Thyroid gland (tissue), 4 donors: ENCODE data around the gene MAPK10. TPM values are rescaled to one million over a fixed set of nuclear protein-coding genes. Genes with fewer than 3 reads are reported as not detected.

Experiments
- DNase-seq, 2 donors: peaks; one replicate each; pipeline ENCODE4 v3.0.0-alpha.2; 2019
- H3K27ac ChIP-seq, 3 donors: fragments of 200-600 bp; sonication (generic); 1 replicate in 2 of 3; 2 replicates in 1 of 3; pipeline ENCODE4 v1.5.1; 2016 to 2019; ENCODE audit warnings: mild to moderate bottlenecking in 1 of 3, moderate library complexity in 1 of 3
- H3K27me3 ChIP-seq: fragments of 200-600 bp; sonication (generic); one replicate; pipeline ENCODE4 v1.5.1; 2019
- H3K36me3 ChIP-seq, 2 donors: fragments of 200-600 bp; sonication (generic); one replicate each; pipeline ENCODE4 v1.5.1; 2016 to 2019
- H3K4me1 ChIP-seq, 2 donors: fragments of 200-600 bp; sonication (generic); one replicate each; pipeline ENCODE4 v1.5.1; 2017 to 2019
- H3K4me3 ChIP-seq, 3 donors: fragments of 200-600 bp; sonication (generic); replicated peaks in 1 of 3; 1 replicate in 2 of 3; 2 replicates in 1 of 3; pipeline ENCODE4 v1.5.1; 2016; ENCODE audit warnings: mild to moderate bottlenecking in 1 of 3
- H3K9me3 ChIP-seq: fragments of 200-600 bp; sonication (generic); one replicate; pipeline ENCODE4 v1.5.1; 2017
- POLR2A ChIP-seq, 2 donors: fragments of 450-650 bp; IDR thresholded peaks; one replicate each; pipeline ENCODE4 v1.6.1; 2017; ENCODE audit warnings: antibody characterized with exemption in 2 of 2, mild to moderate bottlenecking in 2 of 2, moderate library complexity in 1 of 2
- WGBS, 2 donors: methylation state at CpG; one replicate each; pipeline ENCODE4 v1.1.5; 2017; 5-methylcytosine and 5-hydroxymethylcytosine counted together
- intact Hi-C: fragments of 100-400 bp; cut with DNase I; formaldehyde crosslinking; loops from one replicate; pipeline ENCODE4 v1.15.1; 2023
- total RNA-seq, 4 donors: library from RNA; depleted of rRNA; stranded (reverse); fragments of >200 nt; gene quantifications; one replicate each; pipeline ENCODE4 v1.2.3, GENCODE V29; 2016
- TF ChIP-seq, protein P1 (sequence below), 6 experiments: fragments of 200-600 bp in 3 of 6; fragments of 450-650 bp in 3 of 6; sonication (generic) in 3 of 6; IDR thresholded peaks; one replicate each; pipeline ENCODE4 v1.5.1; 2016 to 2019; ENCODE audit warnings: antibody characterized with exemption in 6 of 6, mild to moderate bottlenecking in 2 of 6, inconsistent platforms in 1 of 6, moderate library complexity in 1 of 6

Gene MAPK10
- total RNA-seq, 4 donors from 2014 or later = 65.4 to 95.0 (median 86.2) TPM

DNA sequence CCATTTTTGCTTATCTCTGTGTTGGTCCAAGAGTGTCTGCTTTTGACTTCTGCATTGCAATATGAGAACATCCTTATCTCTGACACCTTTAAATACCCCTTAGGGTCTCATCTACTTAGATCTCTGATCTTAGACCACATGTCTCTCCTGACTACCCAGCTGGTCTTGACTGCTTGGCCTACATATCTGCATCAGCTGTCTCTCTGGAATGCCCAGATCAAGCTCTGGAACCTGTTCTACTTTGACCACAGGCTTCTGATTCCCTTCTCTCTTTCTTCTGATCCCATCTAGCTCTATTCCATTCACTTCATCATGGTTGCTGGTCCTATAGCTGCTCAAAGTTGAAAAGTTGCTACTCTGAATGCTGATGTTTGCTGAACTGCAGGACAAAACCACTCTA, 301.2 kb downstream of the MAPK10 start:
- Histone ChIP-seq H3K27me3 (no peaks in the 10 kb centered on the region), H3K4me1 (peaks cover 0 to 3% of the 10 kb centered on the region in 2 donors), H3K4me3 (no peak overlapping the region), H3K9me3 (no peaks in the 10 kb centered on the region), H3K27ac (no peak overlapping the region), H3K36me3 (no peaks in the 10 kb centered on the region)
- no peak for DNase-seq
- intact Hi-C loops = no loop called here
- no peak for TF ChIP-seq POLR2A (IDR thresholded peaks at IDR 0.05)

DNA sequence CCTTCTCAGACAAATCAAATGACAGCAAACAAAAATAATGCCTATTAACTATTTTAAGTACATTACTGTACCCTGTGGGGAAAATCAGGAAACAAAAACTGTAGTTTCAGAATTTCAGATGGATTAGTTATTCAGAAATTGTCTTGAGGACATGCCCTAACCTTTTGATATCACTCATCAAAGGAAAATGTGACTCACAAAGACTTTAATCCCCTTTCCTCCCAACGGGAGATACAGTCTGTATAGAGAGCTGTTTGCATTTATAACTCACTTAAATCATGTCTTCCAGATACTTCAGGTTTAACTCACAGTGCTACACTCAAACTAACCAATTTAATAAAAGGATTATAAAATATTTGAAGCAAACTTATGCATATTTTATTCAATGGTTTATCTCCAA, 304.0 kb downstream of the MAPK10 start:
- intact Hi-C loops = no loop called here
- peaks cover 0 to 4% of the 10 kb centered on the region in 2 donors for H3K4me1 ChIP-seq

GRCh38 chr4:86054286-86055032, 305.4 kb downstream of the MAPK10 start:
- Histone ChIP-seq H3K9me3 (no peaks in the 10 kb centered on the region), H3K27me3 (no peaks in the 10 kb centered on the region), H3K4me1 (peaks cover 0 to 4% of the 10 kb centered on the region in 2 donors), H3K4me3 (no peak overlapping the region), H3K36me3 (no peaks in the 10 kb centered on the region), H3K27ac (no peak overlapping the region)
- intact Hi-C loops = no loop called here
- TF ChIP-seq POLR2A (IDR thresholded peaks at IDR 0.05) = no peak
- TF ChIP-seq, protein P1, sequence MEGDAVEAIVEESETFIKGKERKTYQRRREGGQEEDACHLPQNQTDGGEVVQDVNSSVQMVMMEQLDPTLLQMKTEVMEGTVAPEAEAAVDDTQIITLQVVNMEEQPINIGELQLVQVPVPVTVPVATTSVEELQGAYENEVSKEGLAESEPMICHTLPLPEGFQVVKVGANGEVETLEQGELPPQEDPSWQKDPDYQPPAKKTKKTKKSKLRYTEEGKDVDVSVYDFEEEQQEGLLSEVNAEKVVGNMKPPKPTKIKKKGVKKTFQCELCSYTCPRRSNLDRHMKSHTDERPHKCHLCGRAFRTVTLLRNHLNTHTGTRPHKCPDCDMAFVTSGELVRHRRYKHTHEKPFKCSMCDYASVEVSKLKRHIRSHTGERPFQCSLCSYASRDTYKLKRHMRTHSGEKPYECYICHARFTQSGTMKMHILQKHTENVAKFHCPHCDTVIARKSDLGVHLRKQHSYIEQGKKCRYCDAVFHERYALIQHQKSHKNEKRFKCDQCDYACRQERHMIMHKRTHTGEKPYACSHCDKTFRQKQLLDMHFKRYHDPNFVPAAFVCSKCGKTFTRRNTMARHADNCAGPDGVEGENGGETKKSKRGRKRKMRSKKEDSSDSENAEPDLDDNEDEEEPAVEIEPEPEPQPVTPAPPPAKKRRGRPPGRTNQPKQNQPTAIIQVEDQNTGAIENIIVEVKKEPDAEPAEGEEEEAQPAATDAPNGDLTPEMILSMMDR (IDR thresholded peaks at IDR 0.05) = no peak
- 86 to 93% methylated on average over 6 of the region's 6 CpGs for WGBS, 2 donors
- DNase-seq = no peak

More for the DNA sequence above, 304.0 kb downstream of the MAPK10 start:
- no peak overlapping the region for H3K27ac ChIP-seq
- no peak for DNase-seq
- no peak overlapping the region for H3K4me3 ChIP-seq
- no peak for TF ChIP-seq POLR2A (IDR thresholded peaks at IDR 0.05)
- TF ChIP-seq, protein P1 (IDR thresholded peaks at IDR 0.05) = no peak
- H3K27me3 ChIP-seq = no peaks in the 10 kb centered on the region
- 63 to 71% methylated on average over 1 of the region's 1 CpG for WGBS, 2 donors
- H3K36me3 ChIP-seq = no peaks in the 10 kb centered on the region
- no peaks in the 10 kb centered on the region for H3K9me3 ChIP-seq

DNA sequence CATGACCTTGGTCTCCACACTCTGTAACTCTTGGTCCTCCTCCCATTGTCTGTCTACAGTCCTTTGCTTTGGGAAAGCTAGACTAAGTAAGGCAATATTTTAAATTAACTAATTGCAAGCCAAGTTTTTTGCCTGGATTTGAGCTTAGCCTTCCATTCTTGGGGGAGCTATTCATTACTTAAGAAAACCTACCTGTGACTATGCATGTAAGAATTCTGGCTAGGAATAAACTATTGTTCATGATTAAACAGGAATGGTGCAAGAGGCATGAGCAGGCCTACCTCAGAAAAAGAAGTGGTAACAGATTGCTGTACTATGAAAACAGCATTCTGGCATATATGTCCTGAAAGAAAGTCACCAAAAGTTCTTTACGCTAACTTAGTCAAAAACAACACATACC, 309.4 kb downstream of the MAPK10 start:
- H3K27me3 ChIP-seq = no peaks in the 10 kb centered on the region
- intact Hi-C loops = no loop called here
- 95 to 98% methylated on average over 1 of the region's 1 CpG for WGBS, 2 donors
- peaks cover 0 to 4% of the 10 kb centered on the region in 2 donors for H3K4me1 ChIP-seq
- no peak for TF ChIP-seq POLR2A (IDR thresholded peaks at IDR 0.05)
- TF ChIP-seq, protein P1 (IDR thresholded peaks at IDR 0.05) = no peak
- H3K4me3 ChIP-seq = no peak overlapping the region
- no peak for DNase-seq
- no peak overlapping the region for H3K27ac ChIP-seq
- H3K36me3 ChIP-seq = no peaks in the 10 kb centered on the region
- no peaks in the 10 kb centered on the region for H3K9me3 ChIP-seq

- Histone ChIP-seq H3K27ac (no peak overlapping the region), H3K4me3 (no peak overlapping the region), H3K27me3 (no peaks in the 10 kb centered on the region), H3K9me3 (no peaks in the 10 kb centered on the region), H3K36me3 (no peaks in the 10 kb centered on the region), H3K4me1 (peaks cover 0 to 8% of the 10 kb centered on the region in 2 donors)
- intact Hi-C loops = loop anchor here (10.0 kb wide), 1 partner anchor 254 kb away; no protein-coding TSS in a partner anchor
- TF ChIP-seq POLR2A (IDR thresholded peaks at IDR 0.05) = no peak
- TF ChIP-seq, protein P1 (IDR thresholded peaks at IDR 0.05) = no peak
- 85 to 93% methylated on average over 1 of the region's 1 CpG for WGBS, 2 donors
- DNase-seq = no peak
Measured at GRCh38 chr4:86048426-86048825, 311.4 kb downstream of the MAPK10 start.
